Fibroblast of peridontal ligament (primary cell): Measurements from ENCODE around the gene FER.
"Not testable (repeated sequence)": the region's sequence is repeated elsewhere in the genome, so short reads cannot be mapped to it uniquely, and the experiment has no call there.

Experiments used
- DNase-seq: peaks from one replicate; pipeline ENCODE4 v3.0.0-alpha.2; 2010; ENCODE audit errors: extremely low read depth

Gene FER

GRCh38 chr5:108881133-108881532 is 133.4 kb downstream of the FER start:
- no peak for DNase-seq

GRCh38 chr5:108884736-108885135 is 137.0 kb downstream of the FER start:
- DNase-seq = peak; percentile 88

- no peak for DNase-seq
Observed at GRCh38 chr5:108898257-108898656, 150.6 kb downstream of the FER start.

GRCh38 chr5:108898707-108899106 is 151.0 kb downstream of the FER start:
- DNase-seq = no peak

GRCh38 chr5:108899244-108899643 is 151.5 kb downstream of the FER start:
- DNase-seq = not testable (repeated sequence)

GRCh38 chr5:108900668-108901067 is 153.0 kb downstream of the FER start:
- peak; percentile 35 for DNase-seq

- no peak for DNase-seq
Observed at GRCh38 chr5:108905805-108906204, 158.1 kb downstream of the FER start.

- DNase-seq = no peak
Observed at GRCh38 chr5:108910627-108911026, 162.9 kb downstream of the FER start.

- DNase-seq = no peak
Observed at GRCh38 chr5:108911055-108911454, 163.4 kb downstream of the FER start.

- DNase-seq = no peak
Observed at GRCh38 chr5:108917596-108917995, 169.9 kb downstream of the FER start.

GRCh38 chr5:108919591-108920326 is 172.1 kb downstream of the FER start:
- no peak for DNase-seq

- no peak for DNase-seq
Observed at GRCh38 chr5:108924457-108924961, 176.8 kb downstream of the FER start.

- DNase-seq = no peak
Observed at GRCh38 chr5:108925073-108925472, 177.4 kb downstream of the FER start.

GRCh38 chr5:108930107-108930506 is 182.4 kb downstream of the FER start:
- DNase-seq = no peak

- no peak for DNase-seq
Observed at GRCh38 chr5:108935611-108936010, 187.9 kb downstream of the FER start.

- no peak for DNase-seq
Observed at GRCh38 chr5:108937221-108937620, 189.5 kb downstream of the FER start.

- DNase-seq = no peak
Observed at GRCh38 chr5:108940506-108940905, 192.8 kb downstream of the FER start.

GRCh38 chr5:108941746-108942145 is 194.0 kb downstream of the FER start:
- DNase-seq = no peak

- no peak for DNase-seq
Observed at GRCh38 chr5:108942701-108943100, 195.0 kb downstream of the FER start.

GRCh38 chr5:108945094-108945493 is 197.4 kb downstream of the FER start:
- no peak for DNase-seq

GRCh38 chr5:108946008-108946407 is 198.3 kb downstream of the FER start:
- DNase-seq = no peak

- no peak for DNase-seq
Observed at GRCh38 chr5:108947164-108947563, 199.5 kb downstream of the FER start.

GRCh38 chr5:108950276-108950675 is 202.6 kb downstream of the FER start:
- DNase-seq = no peak

GRCh38 chr5:108953940-108954339 is 206.2 kb downstream of the FER start:
- no peak for DNase-seq
